ENCODE data around the gene EIF4EBP3.

DNA sequence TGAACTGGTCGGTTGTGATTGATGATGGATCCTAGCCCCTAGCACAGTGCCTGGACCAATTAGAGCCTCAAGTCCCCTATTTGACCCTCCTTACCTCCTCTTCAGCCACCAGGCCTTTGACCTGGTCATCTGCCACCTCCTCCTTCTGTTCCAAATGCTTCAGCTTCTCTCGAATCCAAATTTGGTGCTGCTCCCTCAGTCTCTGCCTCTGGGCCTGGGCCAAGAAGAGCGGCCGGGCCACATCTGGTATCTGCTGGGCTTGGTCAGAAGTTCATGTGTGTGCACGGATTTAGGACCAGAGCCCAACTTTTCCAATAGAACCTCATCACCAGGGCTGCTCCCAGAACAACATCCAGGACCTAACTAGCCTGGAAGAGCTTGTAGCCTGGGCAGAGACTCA lies 23.6 kb downstream of the EIF4EBP3 start:
- TF ChIP-seq RAD21 (IDR thresholded peaks at IDR 0.05; ENCODE audit: low read length) (no peak), POLR2A (IDR thresholded peaks at IDR 0.05; ENCODE audit: low read depth, low read length) (no peak), CEBPB (IDR thresholded peaks at IDR 0.05; ENCODE audit: low read depth, low read length) (no peak), NFE2L2 (IDR thresholded peaks at IDR 0.05; ENCODE audit: low read depth, low read length) (no peak), RFX5 (IDR thresholded peaks at IDR 0.05; ENCODE audit: low read depth, low read length) (no peak), RCOR1 (IDR thresholded peaks at IDR 0.05; ENCODE audit: insufficient replicate concordance, low read length) (no peak), CHD1 (IDR thresholded peaks at IDR 0.05; ENCODE audit: low read depth, low read length) (no peak), MAFK (IDR thresholded peaks at IDR 0.05; ENCODE audit: low read depth, low read length) (no peak), BHLHE40 (IDR thresholded peaks at IDR 0.05; ENCODE audit: low read depth, low read length) (no peak), MXI1 (IDR thresholded peaks at IDR 0.05; ENCODE audit: borderline replicate concordance, low read depth, low read length) (no peak), FOS (IDR thresholded peaks at IDR 0.05; ENCODE audit: low read depth, low read length) (no peak), SMC3 (IDR thresholded peaks at IDR 0.05; ENCODE audit: low read depth, low read length) (no peak)
- TF ChIP-seq, protein P1, sequence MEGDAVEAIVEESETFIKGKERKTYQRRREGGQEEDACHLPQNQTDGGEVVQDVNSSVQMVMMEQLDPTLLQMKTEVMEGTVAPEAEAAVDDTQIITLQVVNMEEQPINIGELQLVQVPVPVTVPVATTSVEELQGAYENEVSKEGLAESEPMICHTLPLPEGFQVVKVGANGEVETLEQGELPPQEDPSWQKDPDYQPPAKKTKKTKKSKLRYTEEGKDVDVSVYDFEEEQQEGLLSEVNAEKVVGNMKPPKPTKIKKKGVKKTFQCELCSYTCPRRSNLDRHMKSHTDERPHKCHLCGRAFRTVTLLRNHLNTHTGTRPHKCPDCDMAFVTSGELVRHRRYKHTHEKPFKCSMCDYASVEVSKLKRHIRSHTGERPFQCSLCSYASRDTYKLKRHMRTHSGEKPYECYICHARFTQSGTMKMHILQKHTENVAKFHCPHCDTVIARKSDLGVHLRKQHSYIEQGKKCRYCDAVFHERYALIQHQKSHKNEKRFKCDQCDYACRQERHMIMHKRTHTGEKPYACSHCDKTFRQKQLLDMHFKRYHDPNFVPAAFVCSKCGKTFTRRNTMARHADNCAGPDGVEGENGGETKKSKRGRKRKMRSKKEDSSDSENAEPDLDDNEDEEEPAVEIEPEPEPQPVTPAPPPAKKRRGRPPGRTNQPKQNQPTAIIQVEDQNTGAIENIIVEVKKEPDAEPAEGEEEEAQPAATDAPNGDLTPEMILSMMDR (conservative IDR thresholded peaks at IDR 0.05; ENCODE audit: low read depth, low read length): no peak
- TF ChIP-seq, protein P2, sequence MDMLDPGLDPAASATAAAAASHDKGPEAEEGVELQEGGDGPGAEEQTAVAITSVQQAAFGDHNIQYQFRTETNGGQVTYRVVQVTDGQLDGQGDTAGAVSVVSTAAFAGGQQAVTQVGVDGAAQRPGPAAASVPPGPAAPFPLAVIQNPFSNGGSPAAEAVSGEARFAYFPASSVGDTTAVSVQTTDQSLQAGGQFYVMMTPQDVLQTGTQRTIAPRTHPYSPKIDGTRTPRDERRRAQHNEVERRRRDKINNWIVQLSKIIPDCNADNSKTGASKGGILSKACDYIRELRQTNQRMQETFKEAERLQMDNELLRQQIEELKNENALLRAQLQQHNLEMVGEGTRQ (IDR thresholded peaks at IDR 0.05; ENCODE audit: low read depth, low read length): no peak
